Prostate gland (tissue), 2 donors: ENCODE data around the gene SHISA4.

ENCODE experiments used
- CTCF ChIP-seq, 4 experiments: fragments of 200-600 bp in 2 of 4; fragments of 450-650 bp in 2 of 4; sonication (generic) in 2 of 4; IDR thresholded peaks; 1 replicate in 3 of 4; 2 replicates in 1 of 4; pipeline ENCODE4 v1.5.1; 2016 to 2019; ENCODE audit warnings: antibody characterized with exemption in 4 of 4, mild to moderate bottlenecking in 2 of 4, moderate library complexity in 2 of 4
- POLR2A ChIP-seq: fragments of 450-650 bp; IDR thresholded peaks from one replicate; pipeline ENCODE4 v1.6.1; 2016; ENCODE audit warnings: antibody characterized with exemption, mild to moderate bottlenecking

DNA sequence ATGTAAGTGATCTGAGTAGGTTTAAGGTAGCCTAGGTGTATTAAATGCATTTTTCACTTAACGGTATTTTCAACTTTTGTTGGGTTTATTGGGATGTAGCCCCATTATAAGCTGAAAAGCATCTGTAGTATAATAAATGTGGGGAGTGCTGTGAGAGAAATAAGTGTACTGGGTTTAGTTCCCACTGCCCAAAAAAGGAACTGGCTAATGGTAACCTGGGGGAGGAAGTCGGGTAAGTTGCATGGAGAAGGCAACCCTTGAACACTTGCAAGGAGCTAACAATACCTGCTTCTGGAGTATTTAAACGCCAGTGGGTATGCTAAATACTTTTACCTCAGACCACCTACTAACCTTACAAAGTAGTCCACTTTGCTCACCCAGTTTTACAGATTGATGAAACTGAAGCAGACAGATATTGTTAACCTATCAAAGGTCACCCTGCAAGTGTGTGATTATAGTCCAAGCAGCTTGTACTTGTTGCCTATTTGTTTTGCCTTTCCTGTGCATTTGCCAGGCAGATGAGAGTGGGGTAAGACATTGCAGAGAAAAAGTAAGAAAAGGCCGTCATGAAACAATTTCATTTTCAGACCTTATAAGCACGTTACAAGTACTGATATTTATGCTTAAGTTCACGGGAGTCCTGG is 7.6 kb upstream of the SHISA4 start:
- TF ChIP-seq POLR2A (no peak), CTCF (IDR thresholded peaks at IDR 0.05) (no peak)
